CD4-positive, alpha-beta T cell treated with Interleukin-17A for 4 hours (primary cell): ENCODE results near the gene RDH11.

ENCODE experiments used
- DNase-seq: peaks from one replicate; pipeline ENCODE4 v3.0.0-alpha.2; 2020; ENCODE audit warnings: mixed read lengths

RDH11 gene

DNA sequence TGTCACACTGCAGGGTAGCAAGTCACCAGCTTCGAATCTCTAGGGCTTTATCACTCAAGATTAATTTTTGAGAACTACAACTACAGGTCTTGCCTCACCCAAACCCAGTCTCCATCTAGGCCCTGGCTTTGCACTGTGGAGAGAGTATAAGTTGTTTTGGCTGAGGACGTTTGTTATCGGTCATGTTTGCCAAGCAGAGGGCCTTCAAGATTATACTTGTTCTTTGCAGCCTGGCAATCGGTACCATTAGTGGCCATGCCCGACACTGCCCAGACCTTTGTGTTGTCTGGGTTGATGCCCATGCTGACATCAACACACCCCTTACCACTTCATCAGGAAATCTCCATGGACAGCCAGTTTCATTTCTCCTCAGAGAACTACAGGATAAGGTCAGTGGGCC lies 50.1 kb downstream of the RDH11 start:
- DNase-seq, result no peak

DNA sequence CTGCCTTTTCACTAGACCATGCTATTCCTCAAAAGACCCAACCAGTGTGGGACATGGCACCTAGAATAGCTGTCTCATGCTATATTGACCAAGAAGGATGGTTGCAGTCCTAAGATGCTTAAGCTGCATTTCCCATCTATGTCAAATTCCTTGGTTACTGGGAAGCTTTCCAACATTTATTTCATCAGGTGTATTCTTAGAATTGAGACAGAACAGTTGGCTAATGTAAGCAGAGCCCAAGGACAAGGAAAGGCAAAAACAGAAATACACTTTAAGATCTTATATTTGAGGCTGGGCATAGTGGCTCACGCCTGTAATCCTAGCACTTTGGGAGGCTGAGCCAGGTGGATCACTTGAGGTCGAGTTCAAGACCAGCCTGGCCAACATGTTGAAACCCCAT lies 51.1 kb downstream of the RDH11 start:
- DNase-seq, result no peak

DNA sequence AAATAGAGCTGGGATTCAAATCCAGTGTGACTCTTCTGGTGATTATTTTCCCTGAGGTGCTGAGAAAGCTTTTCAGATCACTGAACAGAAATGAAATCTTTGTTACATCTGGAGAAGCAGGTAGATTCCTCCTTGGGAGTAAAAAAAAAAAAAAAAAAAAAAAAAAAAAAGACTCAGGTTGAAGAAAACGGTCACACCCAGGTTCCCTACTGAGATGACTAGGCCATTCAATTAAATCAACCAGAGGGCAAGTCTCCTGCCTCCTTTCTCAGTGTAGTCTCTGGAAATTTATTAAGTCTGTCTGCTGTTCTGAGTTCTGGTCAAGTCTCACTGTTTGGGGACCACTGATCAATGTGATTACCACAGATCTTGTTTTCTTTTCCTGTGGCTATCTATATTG lies 51.9 kb downstream of the RDH11 start:
- DNase-seq, result no peak

DNA sequence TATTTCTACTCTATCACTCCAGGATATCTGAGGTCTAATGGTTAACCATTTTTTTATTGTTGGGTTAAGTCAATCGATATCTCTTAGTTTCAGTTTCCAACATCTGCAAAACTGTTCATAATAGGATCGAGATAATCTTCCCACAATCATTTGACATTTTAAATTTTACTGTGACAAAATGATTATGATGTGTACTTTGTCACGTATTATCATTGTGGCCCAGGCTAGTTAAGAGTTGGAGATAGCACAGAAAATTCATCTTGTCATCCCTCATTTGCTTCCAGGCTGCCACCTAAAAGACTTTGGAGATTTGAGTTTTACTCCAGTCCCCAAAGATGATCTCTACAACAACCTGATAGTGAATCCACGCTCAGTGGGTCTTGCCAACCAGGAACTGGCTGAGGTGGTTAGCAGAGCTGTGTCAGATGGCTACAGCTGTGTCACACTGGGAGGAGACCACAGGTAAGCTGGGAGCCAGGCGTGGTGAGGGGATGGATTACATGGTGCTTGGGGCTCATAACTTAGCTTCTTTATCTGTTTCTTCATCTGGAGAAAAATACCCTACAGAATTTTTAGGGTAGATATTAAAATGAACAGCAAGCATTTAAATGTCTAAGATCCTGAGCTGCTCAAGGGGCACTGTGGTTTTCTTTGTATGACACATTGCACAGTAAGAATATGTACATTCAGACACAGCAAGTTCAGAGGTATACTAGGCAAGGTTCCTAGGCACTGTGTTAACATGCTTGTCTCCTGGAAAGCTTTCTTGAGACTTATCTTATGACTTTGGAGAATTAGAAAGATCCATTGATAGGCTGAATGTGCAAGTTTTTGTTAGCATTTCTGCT lies 53.4 kb downstream of the RDH11 start:
- DNase-seq, result no peak

DNA sequence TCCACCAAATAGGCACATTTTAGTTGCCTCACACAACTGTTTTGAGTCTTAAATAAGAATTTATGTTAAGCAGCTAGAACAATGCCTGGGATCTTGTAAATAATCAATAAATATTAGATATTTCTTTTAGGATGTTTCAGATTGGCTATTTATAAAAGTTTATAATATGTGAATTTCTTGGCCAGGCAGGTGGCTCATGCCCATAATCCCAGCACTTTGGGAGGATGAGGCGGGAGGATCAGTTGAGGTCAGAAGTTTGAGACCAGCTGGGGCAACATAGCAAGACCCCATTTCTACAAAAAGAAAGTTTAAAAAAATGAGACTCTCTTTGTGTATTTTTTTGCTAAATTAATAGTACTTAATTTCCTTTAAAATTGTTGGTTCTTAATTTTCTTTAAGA lies 54.1 kb downstream of the RDH11 start:
- DNase-seq, result no peak

DNA sequence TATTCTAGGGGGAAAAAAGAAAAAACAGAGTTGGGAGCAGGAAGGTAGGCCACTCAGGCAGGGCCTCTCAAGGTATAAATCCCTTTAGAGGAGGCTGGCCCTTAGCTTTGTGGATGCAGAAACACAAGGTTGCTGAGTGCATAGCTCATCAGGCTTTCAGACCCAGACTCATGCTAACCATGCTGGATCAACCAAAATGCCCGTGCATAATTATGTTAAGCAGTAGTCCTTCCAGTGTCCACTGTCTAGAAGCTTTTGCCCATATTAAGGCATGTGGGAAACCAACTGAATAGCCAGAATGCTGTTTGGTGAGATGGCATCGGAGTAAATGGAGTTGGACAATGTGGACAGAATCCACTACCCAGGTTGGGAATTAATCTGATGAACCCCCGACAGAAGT lies 56.9 kb downstream of the RDH11 start:
- DNase-seq, result no peak

DNA sequence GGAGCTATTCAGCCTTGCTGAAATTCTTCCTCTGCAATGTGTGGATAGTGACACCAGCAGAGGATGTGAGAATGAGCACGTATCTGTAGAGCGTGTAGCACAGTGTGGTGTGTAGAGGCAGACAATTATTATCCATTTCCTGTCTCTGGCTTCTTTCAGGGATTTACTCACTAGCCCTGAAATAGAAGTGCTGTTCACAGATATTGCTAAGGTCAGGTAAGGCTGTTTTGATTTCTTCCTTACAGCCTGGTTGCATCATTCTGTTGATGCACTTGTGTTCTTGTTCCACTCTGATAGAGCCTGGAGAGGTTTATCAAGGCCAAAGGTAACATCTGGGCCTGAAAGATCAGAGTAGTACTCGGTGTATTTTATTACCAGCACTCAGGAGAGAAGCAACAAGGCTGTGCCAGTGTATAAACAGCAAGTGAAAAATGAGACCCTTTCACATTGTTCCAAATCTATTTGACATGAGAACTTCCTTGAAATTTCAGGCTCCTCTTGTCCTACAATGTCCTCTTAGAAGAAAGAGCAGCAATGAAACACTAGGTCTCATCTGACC lies 59.1 kb downstream of the RDH11 start:
- DNase-seq, result no peak

DNA sequence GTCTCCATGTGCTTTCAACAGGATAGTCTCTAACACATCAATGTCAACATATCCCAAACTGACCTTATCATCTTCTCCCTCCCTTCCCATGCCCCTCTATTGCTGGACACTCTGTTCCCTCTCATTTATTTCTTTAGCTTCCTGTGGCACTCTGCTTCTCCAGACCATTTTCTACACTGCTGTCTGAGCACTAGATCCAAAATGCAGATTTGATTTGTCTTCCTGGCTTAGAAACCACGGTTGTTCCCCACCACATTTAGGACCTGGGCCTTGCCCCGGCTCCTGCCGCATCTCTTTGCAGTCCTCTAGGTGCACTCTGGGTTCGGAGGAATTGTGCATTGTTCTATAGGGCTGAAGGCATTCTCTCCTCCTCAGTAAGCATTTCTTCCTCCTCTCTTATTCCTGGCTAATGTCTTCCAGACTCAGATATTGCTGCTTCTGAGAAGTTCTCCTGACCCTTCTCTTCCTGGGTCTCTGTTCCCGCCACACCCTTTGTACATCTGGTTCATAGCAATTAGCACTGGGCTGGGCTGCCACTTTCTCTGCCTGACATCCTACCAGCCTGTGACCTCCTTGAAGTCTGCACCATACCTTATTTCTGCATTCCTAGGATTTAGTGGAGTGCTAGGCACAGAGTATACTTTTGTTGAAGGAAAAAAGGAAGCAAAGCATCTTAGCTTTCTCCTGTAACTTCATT lies 62.0 kb downstream of the RDH11 start:
- DNase-seq, result no peak

DNA sequence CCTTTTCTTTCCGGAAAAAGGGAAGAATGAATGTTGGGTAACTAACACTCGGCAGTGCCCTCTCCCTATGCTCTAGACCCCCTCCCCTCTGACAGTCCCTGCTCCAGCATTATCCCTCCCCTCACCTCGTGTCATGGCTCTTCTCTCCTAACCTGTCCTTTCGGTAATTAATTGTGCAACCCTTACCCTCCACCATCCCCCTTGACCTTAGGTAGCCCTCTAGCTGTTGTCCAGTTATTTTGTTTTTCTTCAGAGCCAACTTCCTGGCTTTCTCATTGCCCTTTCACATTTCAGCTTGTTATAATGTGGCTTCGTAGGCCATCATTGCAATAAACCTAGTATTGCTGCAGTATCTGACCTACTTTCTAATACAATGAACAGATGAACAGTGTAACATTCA lies 64.6 kb downstream of the RDH11 start:
- no peak for DNase-seq

DNA sequence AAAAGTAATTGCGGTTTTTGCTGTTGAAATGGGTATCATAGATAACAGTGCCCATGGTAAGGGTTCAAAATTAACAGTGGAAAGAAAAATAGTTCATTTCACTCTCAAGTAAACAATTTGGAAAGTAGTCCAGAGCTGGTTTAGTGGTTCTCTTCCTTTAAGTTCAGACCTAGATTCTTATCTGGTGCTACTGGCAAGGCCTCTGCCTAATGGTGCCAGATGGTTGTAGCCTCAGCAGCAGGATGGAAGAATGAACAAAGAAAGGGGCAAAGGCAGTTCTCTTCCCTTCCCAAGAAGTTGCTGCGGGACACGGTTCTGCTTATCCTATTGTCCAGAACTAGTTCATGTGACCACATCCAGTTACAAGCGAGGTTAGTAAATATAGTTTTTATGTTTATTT lies 65.4 kb downstream of the RDH11 start:
- no peak for DNase-seq

DNA sequence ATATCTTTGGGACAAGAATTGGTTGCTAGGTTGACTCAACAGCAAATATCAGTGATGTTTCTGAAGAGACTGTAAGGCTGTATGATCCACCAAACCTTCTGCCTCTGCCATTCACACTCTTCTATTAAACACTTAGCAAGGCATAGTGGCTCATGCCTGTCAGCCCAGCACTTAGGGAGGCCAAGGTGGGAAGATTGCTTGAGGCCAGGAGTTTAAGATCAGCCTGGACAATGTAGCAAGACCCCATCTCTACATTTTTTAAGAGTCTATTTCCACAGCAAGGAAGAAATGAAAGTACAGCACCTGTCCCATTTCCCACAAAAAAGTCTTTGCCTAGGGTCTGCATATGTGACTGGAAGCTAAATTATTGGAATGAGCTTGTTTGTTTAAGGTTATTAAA lies 68.0 kb downstream of the RDH11 start:
- no peak for DNase-seq
